ENCODE results near the gene GTF3C1.
"Not testable (repeated sequence)": the region's sequence is repeated elsewhere in the genome, so short reads cannot be mapped to it uniquely, and the experiment has no call there.

The GTF3C1 gene

GRCh38 chr16:27441998-27442397 lies 107.7 kb downstream of the GTF3C1 start:
- DNase-seq (ENCODE audit: low read depth): no peak
- TF ChIP-seq CTCF (IDR thresholded peaks at IDR 0.05; ENCODE audit: low read depth, low read length, missing control alignments): no peak
- no peak overlapping the region for H3K4me3 ChIP-seq (ENCODE audit: low read depth, low read length)

DNA sequence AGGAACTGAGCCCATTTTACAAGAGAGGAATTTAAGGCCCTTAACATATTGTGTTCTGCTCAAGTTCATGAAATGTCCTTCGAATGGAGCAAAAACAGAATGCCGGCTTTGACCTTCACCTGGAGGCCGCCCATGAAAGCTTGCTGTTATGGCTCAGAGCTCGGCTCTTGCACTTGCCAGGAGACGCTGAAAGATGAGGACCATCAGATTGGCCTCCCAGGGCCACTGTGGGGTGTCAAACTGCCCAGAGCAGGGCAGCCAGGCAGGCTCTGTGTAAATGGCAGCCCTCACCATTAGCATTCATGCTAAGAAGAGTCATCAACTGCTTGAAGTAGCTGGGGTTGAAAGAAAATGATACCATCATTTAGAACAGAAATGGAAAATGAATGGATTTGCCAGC lies 108.4 kb downstream of the GTF3C1 start:
- no peak for TF ChIP-seq CTCF (IDR thresholded peaks at IDR 0.05; ENCODE audit: low read depth, low read length, missing control alignments)
- DNase-seq (ENCODE audit: low read depth): no peak
- H3K4me3 ChIP-seq (ENCODE audit: low read depth, low read length): no peak overlapping the region

GRCh38 chr16:27439271-27440018 lies 110.3 kb downstream of the GTF3C1 start:
- DNase-seq (ENCODE audit: low read depth): no peak
- H3K4me3 ChIP-seq (ENCODE audit: low read depth, low read length): no peak overlapping the region
- TF ChIP-seq CTCF (IDR thresholded peaks at IDR 0.05; ENCODE audit: low read depth, low read length, missing control alignments): no peak

- H3K4me3 ChIP-seq (ENCODE audit: low read depth, low read length): no peak overlapping the region
- TF ChIP-seq CTCF (IDR thresholded peaks at IDR 0.05; ENCODE audit: low read depth, low read length, missing control alignments): no peak
- DNase-seq (ENCODE audit: low read depth): no peak
These were observed 111.8 kb downstream of the GTF3C1 start for GRCh38 chr16:27437946-27438345.

GRCh38 chr16:27436921-27437650 lies 112.6 kb downstream of the GTF3C1 start:
- no peak overlapping the region for H3K4me3 ChIP-seq (ENCODE audit: low read depth, low read length)
- no peak for TF ChIP-seq CTCF (IDR thresholded peaks at IDR 0.05; ENCODE audit: low read depth, low read length, missing control alignments)
- no peak for DNase-seq (ENCODE audit: low read depth)

DNA sequence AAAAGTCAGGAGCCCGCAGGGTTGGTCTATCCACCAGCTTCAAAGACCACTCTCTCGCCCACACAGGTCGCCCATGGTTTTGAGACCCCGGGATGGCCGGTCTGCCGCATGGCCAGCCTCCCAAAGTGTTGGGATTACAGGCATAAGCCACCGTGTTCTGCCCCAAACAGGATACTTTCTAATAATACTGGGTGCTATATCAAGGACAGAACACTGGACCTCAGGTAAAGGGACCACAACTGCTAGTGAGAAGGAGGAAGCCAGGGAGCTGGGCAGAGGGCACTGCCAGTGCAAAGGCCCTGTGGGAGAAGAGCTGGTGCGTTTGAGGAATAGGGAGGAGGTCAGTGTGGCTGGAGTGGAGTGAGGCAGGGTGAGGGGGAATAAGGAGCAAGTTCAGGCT lies 113.6 kb downstream of the GTF3C1 start:
- DNase-seq (ENCODE audit: low read depth): no peak
- TF ChIP-seq CTCF (IDR thresholded peaks at IDR 0.05; ENCODE audit: low read depth, low read length, missing control alignments): no peak
- no peak overlapping the region for H3K4me3 ChIP-seq (ENCODE audit: low read depth, low read length)

- H3K4me3 ChIP-seq (ENCODE audit: low read depth, low read length); DNase-seq (ENCODE audit: low read depth): not testable (repeated sequence)
These were observed 114.6 kb downstream of the GTF3C1 start for GRCh38 chr16:27435146-27435545.
